Keratinocyte (primary cell): ENCODE measurements around the gene CAND1.

Source experiments
- CTCF ChIP-seq, 3 experiments: IDR thresholded peaks in 1 of 3; conservative IDR thresholded peaks in 1 of 3; optimal IDR thresholded peaks in 1 of 3; 2 replicates in 2 of 3; 3 replicates in 1 of 3; pipeline versions ENCODE3 to v1.5.1; 2011; ENCODE audit warnings: low read length in 3 of 3, mild to moderate bottlenecking in 3 of 3, moderate library complexity in 2 of 3, control low read depth in 1 of 3, inconsistent platforms in 1 of 3; ENCODE audit not compliant: insufficient read depth in 2 of 3; ENCODE audit errors: extremely low read depth in 1 of 3
- EZH2 ChIP-seq: IDR thresholded peaks from one replicate; pipeline ENCODE4 v1.6.1; 2012; ENCODE audit warnings: inconsistent platforms, mild to moderate bottlenecking, low read length, moderate library complexity

- TF ChIP-seq CTCF (optimal IDR thresholded peaks at IDR 0.05 in 1 of 3, IDR thresholded peaks at IDR 0.05 in 1 of 3, conservative IDR thresholded peaks at IDR 0.05 in 1 of 3; ENCODE audit: extremely low read depth in 1 of 3, insufficient read depth in 2 of 3, low read length in 3 of 3) (no peak), EZH2 (no peak)
Observed at GRCh38 chr12:67365131-67365530, 96.0 kb downstream of the CAND1 start.
